GM19043 (cell line): Measurements from ENCODE around the gene ADAMTS18.
"Not testable (repeated sequence)": the region's sequence is repeated elsewhere in the genome, so short reads cannot be mapped to it uniquely, and the experiment has no call there.

Experiments
- ATAC-seq: cut with Tn5 transposase; IDR thresholded peaks from one replicate; pipeline ENCODE4 v1.9.1; 2021; ENCODE audit warnings: low read depth; ENCODE audit not compliant: unreplicated experiment

Gene ADAMTS18, protein sequence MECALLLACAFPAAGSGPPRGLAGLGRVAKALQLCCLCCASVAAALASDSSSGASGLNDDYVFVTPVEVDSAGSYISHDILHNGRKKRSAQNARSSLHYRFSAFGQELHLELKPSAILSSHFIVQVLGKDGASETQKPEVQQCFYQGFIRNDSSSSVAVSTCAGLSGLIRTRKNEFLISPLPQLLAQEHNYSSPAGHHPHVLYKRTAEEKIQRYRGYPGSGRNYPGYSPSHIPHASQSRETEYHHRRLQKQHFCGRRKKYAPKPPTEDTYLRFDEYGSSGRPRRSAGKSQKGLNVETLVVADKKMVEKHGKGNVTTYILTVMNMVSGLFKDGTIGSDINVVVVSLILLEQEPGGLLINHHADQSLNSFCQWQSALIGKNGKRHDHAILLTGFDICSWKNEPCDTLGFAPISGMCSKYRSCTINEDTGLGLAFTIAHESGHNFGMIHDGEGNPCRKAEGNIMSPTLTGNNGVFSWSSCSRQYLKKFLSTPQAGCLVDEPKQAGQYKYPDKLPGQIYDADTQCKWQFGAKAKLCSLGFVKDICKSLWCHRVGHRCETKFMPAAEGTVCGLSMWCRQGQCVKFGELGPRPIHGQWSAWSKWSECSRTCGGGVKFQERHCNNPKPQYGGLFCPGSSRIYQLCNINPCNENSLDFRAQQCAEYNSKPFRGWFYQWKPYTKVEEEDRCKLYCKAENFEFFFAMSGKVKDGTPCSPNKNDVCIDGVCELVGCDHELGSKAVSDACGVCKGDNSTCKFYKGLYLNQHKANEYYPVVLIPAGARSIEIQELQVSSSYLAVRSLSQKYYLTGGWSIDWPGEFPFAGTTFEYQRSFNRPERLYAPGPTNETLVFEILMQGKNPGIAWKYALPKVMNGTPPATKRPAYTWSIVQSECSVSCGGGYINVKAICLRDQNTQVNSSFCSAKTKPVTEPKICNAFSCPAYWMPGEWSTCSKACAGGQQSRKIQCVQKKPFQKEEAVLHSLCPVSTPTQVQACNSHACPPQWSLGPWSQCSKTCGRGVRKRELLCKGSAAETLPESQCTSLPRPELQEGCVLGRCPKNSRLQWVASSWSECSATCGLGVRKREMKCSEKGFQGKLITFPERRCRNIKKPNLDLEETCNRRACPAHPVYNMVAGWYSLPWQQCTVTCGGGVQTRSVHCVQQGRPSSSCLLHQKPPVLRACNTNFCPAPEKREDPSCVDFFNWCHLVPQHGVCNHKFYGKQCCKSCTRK (N-terminal part only)

DNA sequence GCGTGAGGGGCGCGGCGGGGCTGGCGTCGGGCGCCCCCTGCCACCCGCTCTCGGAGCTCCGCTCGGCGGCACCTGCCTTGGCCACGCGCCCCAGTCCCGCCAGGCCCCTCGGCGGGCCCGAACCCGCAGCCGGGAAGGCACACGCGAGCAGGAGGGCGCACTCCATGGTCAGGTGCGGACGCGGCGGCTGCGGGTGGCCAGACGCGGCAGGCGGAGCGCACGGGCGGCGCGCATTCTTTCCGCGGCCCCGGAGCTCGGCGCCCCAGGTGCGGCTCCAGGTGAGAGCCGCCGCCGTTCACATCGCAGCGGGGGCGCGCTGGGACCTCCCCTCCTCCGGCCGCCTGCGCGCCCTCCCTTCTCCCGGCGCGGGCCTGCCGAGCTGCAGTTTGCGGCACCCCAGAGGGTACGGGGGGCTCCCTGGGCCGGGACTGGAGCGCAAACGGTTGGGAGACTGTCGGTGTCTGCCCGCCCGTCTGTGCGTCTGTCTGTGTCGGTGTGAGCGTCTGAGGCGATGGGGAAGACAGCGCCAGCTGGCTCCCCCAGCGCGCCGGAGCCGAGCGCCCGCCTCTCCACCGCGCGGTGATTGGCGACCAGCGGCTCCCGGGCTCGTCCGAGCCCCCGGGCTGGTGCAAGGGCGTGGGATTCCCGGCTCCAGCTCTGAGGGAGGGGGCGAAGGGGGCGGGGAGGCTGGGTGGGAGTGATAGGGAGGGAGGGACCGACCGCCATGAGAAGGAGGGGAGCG is at the start of gene ADAMTS18:
Gene ADAMTS18, minus strand, starts transcription at position 505 of the 742 bp plus-strand sequence. Its CDS starts 339 bp downstream, at position 166.
- no peak for ATAC-seq

DNA sequence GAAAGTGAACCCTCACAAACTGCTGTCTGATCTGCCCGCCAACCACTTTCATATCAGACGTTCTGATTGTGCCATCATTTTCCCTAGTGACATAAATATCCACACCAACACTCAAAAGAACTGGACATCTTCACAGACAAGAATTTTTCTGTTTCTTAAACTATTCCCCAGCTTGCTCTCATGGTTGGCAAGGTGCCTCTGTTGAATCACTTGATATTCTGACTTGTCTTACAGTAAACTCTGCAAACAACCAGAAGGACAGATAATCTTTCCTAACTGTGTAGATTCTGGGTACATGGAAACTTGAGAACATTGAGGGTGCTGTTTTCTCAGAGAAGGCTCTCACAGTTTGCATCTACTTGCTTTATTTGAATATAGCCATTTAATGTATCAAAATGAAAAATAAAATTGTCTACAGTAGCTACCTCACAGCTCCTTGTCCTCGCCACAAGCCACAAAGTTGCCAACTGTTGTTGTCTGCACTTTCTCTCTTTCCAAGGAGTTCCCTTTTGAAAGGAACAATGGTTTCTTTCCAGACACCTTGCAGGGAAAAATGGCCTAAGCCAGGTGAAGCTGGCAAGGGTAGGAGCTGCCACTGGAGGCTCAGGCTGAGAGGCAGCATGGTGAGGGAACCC is 46.0 kb upstream of the ADAMTS18 start:
- no peak for ATAC-seq

DNA sequence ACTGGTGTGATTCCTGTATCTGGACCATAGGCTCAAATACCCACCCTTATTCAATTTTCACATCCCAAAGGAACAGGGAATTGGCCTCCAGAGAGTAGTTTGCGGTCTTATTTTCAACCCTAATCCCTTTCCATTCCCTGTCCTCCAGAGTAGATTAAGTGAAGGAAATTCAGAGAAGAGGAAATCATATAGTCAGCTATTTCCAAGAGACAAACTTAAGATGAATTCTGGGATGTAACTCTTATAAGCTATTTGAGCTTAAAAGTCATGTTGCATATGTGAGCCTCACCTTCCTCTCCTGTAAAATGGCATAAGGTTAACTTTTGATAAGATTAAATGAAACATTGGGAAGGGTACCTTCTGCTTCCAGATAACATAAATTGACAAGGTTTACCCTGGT is 37.4 kb upstream of the ADAMTS18 start:
- ATAC-seq = no peak

DNA sequence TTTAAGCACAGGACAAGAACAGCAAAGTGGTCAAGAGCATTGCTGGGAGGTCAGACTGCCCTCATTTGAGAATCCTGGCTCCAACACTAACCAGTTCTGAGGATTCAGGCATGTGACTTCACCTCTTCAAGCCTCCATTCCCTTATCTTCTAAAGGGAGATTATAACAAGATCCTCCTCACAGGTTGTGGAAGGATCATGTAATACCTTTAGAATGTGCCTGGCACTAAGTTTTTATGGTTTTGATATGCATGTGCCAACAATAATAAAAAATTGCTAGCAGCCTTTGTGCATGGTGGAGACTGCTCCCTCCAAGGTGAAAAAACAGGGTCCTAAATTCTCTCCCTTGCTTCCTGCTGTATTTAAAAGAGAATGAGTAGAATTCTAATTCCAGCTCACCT is 36.0 kb upstream of the ADAMTS18 start:
- ATAC-seq = no peak

DNA sequence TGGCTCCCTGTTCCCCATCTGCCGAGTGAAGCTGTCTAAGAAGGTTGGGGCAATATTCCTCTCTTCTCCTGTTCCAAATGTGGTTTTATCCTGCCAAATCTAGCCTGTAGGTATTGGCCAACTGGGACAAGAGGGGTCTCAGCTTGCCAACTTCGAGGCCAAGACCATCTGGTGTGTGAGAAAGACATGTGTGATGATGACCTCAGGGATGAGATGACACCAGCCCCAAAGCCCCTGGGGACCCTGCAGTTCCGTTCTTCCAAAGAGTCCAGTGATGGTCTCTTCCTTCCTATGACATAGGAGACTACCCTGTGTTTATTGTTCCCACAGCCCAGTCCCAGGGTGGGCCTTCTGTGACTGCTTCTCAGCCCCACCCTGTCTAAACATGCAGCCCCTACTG is 34.8 kb upstream of the ADAMTS18 start:
- ATAC-seq = no peak

DNA sequence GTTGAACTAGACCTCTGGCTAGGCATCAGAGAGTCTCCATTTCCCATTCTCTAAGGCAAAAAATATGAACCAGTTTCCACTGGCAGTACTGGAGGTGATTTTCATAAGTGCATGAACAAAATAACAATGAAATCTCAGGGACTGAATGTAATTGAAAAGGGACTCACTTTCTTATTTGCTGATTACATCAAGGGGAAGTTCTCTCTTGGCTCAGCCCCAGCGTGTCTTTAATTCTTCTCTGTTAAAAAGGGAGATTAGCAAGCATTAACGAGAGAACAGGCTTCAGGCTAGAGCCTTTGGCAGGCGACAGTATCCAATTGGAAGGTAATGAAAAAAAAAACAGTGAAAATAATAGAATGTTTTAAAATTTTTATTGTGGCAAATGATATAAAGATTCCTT is 34.0 kb upstream of the ADAMTS18 start:
- no peak for ATAC-seq

DNA sequence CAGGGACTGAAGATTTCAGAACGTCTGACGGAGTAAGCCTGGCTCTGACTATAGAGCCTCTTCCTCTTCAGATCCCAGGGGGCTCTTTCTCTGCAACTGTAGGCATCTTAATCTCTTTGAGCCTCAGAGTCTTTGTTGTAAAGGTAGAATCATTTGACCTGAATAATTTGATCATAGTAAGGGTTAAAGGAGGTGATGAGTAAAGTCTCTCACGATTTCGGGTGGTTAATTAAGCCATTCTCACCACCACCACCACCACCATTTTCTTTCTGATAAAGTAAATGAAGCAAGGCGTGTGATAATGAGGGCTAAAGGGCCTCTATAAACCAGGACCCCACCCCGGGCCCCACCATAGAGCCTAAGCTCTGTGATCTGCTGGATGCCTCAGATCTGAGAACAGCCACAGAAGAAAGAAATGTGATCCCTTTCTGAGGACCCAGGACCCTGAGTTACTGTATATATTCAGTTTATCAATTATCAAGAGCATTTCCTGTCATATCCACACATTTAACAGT is 33.0 kb upstream of the ADAMTS18 start:
- no peak for ATAC-seq

DNA sequence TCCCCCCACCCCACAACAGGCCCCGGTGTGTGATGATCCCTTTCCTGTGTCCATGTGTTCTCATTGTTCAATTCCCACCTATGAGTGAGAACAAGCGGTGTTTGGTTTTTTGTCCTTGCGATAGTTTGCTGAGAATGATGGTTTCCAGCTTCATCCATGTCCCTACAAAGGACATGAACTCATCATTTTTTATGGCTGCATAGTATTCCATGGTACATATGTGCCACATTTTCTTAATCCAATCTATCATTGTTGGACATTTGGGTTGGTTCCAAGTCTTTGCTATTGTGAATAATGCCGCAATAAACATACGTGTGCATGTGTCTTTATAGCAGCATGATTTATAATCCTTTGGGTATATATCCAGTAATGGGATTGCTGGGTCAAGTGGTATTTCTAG is 28.8 kb upstream of the ADAMTS18 start:
- ATAC-seq = not testable (repeated sequence)

DNA sequence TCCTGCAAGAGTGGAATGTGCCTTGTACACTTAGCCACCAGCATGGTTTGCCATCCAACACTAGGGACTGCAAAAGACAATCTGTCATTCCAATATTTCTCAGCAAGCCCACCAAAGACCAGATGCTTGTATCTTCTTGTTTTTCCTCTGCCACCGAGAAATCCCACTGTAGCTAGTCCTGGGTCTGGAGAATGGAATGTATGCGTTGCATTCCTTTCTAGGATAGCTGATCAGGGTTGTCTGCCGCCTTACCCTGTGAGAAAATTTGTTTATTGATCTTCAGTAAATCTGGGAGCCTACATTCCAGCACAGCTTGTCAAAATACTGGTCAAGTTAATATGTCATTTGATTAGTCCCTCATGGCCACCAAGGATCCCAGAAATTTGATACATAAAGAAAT is 28.1 kb upstream of the ADAMTS18 start:
- no peak for ATAC-seq

DNA sequence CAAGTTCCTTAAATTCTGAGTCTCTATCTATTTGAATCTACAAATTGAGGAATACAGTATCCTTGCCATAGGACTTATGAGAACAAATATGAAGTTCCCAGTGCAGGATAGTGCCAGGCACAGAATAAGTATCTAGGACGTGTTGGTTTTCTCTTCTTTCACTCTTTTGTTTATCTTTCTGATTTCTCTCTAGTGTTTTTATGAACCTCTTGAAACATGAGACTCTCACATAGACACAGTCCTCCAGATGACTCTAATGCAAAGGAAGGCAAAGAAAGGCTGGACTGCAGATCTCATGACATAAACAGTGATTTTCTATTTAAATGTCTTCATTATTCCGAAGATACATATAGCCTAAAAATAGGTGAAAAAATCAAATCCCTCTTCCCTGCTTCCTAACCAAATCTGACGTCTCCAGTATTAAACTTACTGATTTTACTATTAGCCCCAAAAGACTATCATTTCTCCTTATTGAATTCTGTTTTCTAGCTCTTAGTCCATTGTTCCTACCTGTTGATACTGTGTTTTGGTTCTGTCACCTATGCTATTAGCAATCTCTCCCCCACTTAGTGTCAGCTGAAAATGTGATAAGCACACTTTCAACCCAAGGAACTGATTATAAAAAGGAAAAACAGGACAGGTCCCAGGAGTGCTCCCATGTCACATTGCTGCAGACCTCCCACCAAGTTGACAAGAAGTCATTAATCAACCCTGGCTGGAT is 24.9 kb upstream of the ADAMTS18 start:
- no peak for ATAC-seq

DNA sequence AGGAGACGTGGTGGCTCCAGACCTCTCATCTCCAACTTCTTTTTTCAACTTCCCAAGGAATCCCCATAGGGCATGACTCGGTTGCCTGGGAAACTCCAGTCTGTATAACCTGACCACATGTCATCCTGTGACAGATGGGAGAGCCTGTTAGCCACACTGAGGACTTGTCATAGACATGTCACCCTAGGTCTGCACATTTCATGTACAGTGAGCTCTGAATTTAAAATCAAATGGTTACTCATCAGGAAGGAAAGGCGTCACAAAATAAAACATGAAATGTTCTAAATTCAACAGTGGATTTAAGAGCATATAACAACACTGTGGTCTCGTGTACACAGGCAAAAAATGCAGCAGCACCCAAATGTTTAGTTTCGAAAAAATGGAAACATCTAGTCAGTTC is 22.2 kb upstream of the ADAMTS18 start:
- ATAC-seq = no peak

DNA sequence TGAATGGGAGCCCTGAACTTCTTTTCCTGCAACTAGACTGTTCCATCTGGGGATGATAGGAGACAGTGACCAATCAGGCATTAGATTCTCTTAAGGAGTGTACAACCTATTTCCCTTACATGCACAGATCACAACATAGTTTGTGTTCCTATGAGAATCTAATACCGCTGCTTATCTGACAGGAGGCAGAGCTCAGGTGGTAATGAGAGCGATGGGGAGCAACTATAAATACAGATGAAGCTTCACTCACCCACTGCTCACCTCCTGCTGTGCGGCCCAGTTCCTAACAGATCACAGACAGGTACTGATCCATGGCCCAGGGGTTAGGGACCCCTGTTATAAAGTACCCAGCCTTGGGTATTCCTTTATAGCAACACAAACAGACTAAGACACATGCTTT is 17.4 kb upstream of the ADAMTS18 start:
- no peak for ATAC-seq

DNA sequence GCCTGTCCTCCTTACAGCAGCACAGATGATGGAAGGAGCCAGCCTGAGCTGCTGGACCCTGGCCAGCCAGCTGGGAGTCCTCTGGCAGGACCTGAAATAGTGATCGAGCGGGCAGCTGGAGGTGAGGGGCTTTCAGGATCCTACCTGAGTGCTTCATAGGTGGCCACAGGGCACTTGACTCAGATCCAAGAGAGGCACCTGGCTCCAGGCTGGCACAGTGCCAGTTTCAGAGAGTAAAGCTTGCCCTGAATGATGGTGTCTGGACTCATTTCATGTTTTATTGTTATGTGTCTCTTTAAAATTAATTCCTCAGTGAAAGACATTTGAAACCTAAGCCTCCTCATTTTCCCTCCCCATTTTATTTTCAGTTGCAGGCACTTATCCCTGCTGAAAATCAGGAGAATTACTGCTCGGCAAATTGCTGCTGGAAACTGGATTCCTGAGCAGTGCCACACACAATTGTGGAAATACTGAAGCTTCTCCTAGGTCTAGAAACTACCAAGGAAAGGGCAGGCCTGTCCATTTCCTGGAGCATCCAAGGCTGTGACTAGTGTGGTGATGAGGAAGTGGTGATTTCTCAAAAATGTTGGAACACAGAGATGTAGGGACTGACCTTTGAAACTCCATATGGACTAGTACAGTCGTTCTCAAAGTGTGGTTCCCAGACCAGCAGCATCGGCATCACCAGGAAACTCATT is 16.1 kb upstream of the ADAMTS18 start:
- ATAC-seq = no peak

DNA sequence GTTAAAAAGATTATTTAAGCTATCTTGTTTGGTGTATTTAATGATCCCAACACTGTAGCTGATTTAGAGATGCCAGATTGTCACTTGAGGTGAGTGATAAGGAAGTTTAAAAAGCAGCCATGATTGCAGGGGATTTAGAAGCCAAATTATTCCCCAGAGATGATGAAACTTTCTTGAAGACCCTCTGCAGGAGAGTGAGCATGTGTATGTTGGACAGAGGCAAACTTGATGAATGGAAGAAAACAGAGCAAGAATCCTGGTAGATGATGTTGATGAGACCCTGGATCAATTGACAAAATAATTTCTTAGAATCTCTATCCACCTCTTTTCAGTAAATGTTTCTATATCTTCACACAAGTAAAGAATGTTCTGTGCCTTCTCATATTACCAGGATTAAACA is 14.4 kb upstream of the ADAMTS18 start:
- ATAC-seq = no peak

DNA sequence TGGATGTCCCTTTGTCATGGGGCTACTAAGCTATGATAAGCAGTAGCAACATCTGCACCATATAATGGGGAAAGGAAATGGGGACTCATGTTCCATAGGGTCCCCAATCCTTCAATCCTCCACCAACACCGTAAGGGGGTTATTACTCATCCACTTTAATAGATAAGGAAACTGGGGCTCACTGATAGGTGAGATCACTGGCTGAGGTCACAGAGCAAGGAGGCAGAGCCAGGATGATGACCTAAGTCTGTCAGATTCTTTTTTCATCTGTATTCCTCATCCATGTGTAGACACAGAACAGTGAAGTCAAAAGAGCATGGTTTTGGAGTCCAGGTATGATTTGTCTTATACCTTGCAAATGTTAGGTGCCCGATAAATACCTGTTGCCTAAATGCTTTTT is 10.5 kb upstream of the ADAMTS18 start:
- ATAC-seq = no peak

DNA sequence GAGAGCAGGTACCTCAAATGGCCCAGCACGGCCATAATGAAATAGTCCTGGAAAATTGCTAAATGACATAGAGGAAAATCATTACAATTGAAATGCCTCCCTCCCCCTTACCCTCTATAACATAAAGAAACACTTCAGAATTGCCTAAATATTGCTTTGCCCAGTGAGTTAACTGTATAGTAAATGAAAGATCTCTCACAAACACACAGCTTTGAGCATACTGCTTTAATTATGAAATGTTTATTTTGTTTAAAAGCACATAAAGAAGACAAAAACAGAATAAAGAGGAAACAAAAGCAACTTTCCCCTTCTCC is 9.3 kb upstream of the ADAMTS18 start:
- no peak for ATAC-seq

DNA sequence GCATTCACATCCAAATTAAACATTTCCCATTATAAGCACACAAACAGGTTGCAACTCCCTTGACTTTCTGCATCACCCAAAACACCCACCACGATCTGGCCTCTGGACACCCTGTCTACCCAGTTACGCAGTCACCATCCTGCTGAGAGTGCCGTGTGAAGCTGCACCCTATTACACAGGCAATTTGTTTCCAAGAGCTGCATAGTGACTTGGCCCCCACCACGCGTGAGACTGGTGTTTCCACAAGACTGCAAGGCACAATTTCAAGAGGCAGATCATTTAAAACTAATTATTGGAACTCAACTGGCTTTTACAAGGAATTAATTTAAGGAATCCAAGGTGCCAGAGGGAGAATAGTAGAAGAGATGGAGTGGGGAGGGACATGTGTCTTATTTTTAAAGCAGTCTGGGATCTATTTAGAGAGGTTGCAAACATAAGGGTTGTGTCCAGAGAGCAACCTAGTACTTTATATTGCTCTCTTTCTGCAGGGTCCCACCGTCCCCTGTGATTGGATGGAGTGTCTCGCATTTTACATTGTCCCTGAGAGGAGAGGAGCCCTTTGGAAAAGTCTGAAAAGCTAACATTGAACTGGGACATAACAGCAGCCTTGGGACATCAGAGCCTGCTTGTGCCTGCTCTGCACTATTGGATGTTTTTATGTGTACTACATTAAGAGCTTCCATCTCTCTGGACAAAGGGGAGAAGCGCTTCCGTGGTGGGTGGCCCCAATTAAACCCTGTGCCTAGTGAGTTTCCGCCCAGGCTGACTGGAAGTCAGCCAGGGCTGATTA is 8.7 kb upstream of the ADAMTS18 start:
- ATAC-seq = no peak

DNA sequence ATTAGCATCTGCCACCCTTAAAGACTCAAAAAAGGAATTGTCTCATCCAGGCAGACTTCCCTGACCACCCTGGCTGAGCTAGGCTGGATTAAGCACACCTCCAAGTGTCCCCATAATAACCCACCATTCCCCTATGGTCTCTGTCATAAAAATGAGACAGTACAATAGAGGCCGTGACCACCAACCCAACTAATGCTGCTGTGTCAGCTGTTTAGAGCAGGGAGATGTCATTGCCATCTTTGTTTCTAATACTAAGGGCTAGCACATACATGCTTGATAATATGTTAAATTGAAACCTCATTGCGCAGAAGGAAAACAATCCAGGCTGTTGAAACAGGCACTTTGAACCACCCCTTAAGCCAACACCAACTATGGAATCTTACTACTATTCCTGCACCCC is 7.2 kb upstream of the ADAMTS18 start:
- ATAC-seq = no peak
